Stimulated activated CD4-positive, alpha-beta T cell treated with anti-CD3 and anti-CD28 coated beads, Interleukin-2, amount 100 ng/mL, for 4 hours (primary cell): ENCODE measurements around the gene ARHGAP10.
A peak's percentile ranks its signal among the peaks of the same experiment; 100 is the strongest.

Experiments used
- DNase-seq: peaks from one replicate; pipeline ENCODE4 v3.0.0-alpha.2; 2020; ENCODE audit warnings: low read depth

ARHGAP10 gene, protein sequence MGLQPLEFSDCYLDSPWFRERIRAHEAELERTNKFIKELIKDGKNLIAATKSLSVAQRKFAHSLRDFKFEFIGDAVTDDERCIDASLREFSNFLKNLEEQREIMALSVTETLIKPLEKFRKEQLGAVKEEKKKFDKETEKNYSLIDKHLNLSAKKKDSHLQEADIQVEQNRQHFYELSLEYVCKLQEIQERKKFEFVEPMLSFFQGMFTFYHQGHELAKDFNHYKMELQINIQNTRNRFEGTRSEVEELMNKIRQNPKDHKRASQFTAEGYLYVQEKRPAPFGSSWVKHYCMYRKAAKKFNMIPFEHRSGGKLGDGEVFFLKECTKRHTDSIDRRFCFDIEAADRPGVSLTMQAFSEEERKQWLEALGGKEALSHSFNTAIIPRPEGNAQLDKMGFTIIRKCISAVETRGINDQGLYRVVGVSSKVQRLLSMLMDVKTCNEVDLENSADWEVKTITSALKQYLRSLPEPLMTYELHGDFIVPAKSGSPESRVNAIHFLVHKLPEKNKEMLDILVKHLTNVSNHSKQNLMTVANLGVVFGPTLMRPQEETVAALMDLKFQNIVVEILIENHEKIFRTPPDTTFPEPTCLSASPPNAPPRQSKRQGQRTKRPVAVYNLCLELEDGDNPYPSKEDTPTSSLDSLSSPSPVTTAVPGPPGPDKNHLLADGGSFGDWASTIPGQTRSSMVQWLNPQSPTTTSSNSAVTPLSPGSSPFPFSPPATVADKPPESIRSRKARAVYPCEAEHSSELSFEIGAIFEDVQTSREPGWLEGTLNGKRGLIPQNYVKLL

DNA sequence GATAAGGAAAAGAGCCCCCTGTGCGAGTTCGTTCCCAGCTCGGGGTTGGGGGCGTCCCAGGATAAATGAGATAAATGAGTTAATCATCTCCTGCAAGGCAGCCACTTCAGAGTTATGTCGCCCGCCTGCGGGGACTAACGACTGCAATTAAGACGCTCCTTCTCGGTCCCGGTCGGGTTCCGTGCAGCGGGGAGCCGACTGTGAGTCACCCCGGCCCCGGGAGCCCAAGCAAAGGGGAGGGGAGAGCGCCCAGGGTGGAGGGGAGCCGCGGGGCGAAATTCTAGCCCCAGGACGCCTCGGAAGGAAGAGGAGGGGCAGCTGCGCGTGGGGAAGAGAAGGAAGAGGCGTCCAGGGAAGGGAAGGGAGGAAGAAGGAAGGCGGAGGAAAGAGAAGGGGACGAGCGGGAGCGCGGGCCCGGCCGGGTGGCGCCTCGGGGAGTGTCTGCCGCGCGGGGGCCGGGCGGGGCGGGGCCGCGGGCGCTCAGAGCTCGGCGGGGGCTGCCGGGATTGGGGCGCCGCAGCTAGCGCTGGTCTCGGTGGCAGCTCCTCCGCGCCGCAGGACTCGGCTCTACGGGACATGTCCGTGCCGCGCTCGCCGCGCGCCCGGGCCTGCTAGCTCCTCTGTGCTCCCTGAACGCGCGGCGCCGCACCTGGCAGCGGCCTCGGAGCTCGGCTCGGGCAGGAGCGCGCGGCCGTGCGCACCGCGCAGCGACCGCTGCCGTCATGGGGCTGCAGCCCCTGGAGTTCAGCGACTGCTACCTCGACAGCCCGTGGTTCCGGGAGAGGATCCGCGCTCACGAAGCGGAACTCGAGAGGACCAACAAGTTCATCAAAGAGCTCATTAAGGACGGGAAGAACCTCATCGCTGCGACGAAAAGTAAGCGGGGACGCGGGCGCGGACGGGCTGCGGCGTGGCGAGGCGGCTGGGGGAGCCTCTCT is at the start of gene ARHGAP10:
ARHGAP10 (plus strand) TSS at position 509 of the 938 bp plus-strand sequence; CDS start at position 723, 214 bp downstream.
- DNase-seq = peak; percentile 66

DNA sequence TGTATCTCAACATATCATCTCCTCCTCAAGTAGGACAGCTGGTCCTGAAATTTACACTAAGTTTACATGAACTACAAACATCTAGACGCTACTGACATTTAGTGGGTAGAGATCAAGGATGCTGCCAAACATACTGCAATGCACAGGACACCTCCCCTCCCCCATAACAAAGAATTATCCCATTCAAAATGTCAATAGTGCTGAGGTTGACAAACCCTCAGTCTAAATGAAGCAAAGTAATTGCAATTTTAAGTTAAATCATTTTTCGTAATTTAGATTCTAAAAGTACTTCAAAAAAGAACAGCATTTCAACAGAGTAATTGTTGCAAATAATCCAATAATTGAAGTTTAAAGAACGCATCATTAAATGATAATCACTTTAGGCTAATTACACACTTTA is 49.1 kb upstream of the ARHGAP10 start:
- DNase-seq = no peak

DNA sequence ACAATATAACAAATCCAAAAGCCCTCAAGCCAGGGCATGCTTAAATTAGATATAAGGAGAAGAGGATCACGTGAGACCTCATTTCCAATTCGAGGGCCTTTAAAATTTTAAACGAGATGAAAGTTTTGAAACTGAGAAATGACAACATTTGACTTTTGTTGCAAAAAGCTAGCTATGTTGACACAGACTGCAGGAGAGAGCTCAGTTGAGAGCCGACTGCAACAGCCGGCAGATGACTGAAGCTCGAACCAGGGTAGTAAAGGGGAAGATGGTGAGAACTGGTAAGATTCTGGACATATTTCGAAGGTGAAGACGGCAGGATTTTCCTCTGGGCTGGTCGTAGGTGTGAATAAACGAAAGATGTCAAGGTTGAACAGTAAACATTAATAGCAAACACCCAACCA is 48.7 kb upstream of the ARHGAP10 start:
- DNase-seq = no peak

DNA sequence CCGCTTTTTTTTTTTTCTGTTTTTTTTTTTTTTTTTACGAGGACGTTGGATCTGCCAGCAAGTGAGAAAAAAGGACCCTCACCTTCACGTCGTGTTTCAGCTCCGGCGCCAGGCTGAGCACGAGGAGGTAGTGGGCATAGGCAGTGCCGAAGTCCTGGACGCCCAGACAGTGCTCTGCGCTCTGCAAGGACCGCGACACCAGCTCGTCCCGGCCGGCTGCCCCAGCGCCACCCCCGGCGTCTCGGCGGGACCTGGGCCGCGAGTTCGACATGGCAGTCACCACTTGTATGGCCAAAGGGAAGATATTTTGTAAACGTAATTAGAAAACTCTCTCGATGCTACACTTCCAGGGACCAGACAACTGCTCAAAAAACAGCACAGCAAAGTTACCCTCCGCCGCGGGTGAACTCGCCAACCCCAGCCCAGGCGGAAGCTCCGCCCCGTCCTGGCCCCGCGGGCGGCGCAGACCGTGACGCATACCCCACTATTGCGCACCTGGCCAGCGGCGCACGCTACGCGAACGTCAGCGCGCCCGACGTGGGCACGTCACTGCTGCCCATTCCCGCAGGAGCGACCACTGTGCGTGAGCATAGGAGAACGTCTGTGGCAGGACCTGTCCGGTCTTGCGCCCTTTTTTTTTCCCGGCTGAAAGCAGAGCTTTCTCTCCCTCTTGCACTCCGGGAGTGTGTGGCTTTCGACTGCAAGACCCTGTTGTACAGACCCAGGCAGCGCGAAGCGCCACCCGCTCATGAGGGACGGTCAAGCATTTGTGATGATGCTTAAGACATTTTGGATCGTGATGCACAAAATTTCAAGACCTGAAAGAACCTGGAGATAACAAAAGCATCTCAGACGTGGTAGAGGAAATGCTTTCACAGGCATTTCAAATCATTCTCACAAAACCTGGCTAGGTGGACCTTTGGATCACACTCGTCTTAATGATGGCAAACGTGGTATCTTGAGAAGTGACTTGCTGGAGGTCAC is 47.9 kb upstream of the ARHGAP10 start, which contains the start of gene PRMT9:
PRMT9 (minus strand) TSS at position 447 of the 984 bp plus-strand sequence; CDS start at position 271, 176 bp downstream.
- peak; percentile 81 for DNase-seq

DNA sequence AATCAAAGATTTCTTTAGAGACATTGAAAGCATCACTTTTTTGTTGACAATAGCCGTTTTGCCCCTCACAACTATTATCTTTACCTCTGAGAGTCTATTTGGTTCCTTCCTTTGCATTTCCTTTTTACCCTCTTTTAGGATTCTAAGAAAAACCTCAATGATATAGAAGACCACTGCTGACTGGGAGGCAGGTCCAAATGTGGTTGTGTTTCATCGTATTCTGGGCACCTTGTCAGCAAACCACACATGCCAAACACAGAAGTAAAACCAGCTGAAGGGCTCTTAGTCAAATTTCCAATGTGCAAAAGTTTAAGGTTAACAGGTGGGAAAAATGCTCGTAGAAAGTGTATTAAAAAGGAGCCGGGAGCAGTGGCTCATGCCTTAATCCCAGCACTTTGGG is 42.8 kb upstream of the ARHGAP10 start:
- DNase-seq = no peak

DNA sequence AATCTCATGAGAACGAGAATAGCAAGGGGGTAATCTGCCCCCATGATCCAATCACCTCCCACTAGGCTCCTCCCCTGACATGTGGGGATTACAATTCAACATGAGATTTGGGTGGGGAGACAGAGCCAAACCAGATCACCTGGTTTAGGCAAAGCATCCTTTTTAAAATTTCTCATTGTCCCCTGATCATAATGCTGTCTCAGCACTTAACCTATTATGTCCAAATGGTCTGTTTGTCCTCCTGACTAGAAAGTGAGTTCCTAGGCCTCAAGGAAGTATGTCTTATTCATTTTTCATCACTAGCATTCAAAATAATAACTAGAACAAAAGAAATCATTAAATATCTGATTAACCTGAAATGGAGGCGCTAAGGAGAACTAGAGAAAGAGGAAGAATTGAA is 40.1 kb upstream of the ARHGAP10 start:
- DNase-seq = no peak

DNA sequence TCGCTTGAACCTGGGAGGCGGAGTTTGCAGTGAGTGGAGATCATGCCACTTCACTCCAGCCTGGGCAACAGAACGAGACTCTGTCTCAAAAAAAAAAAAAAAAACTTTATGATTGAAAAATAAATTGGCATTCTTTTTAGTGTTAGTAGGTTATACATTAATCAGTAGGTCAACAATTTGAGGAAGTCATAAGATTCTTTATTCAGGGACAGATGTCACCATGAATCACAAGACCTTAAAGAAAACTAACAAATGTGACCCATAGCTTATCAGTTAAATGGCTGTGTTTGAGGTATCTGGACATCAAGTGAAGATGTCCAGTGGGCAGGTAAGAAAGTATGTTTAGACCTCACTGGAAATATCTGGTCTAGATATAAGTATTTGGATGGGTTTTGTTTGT is 38.7 kb upstream of the ARHGAP10 start:
- no peak for DNase-seq

DNA sequence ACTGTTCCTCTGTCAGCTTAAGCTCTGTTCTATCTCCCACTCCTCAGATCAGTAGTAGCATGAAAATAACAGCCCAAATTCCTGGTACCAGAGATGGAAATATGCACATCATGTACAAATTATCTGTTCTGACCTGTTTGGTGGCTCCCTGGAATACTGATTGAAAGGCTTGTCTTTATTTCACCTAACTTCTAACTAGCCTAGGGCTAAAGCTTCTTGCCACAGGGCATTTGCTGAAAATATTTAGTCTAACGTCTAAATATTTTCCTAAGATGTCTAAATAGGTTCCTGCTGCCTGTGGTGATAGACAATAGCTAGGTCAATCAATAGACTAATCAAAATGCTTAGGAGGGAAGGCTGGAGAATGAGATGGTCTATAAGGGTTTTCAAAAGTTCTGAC is 35.0 kb upstream of the ARHGAP10 start:
- no peak for DNase-seq

DNA sequence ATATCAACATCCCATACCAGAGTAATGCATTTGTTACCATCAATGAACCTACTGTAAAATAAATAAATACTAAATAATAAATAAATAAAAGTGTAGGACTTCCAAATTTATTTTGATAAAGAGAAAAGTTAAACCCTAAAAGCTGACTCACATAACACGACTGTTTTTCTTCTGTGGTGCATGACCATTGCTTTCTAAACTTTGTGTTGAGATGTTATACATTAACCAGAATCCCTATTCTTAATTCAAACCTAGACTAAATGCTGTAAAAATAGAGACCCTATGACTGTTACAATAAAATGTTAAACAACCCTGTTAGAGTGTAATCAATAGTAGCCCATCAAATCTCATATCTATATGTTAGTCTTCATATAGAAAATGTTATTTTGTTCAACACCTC is 27.0 kb upstream of the ARHGAP10 start:
- DNase-seq = no peak

DNA sequence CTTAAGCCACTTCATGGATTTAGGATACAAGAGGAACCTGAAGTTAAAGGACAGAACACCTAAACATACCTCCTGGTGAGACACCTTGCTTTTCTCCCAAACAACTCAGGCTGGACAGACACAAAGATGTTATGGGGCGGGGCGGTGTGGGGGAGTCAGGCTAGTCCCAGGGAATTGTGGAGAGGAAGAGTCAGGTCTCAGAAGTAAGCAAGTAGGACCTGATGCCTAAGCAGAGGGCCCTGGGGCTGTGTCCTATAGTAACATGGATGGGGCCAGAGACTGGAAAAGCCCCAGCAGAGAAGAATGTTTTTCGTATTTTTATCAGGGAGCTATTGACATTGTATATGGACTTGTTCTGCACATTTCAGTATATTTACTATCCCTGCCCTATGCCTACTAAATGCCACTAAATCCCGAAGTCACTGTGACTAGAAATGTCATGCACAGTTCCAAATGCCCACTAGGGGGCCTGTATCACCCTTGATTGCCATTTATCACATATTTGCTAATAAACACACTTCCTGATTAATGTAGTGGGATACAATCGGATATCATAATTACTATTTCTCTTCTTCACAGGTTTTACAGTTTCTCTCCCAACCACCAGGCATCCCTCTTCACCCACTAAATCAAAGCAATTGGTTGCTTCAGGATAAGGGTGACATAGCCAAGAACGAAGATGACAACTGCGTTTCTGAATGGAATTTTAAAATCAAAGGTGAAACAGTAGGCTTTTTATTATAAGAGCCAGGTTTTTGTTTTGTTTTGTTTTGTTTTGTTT is 23.8 kb upstream of the ARHGAP10 start:
- peak; percentile 32 for DNase-seq

DNA sequence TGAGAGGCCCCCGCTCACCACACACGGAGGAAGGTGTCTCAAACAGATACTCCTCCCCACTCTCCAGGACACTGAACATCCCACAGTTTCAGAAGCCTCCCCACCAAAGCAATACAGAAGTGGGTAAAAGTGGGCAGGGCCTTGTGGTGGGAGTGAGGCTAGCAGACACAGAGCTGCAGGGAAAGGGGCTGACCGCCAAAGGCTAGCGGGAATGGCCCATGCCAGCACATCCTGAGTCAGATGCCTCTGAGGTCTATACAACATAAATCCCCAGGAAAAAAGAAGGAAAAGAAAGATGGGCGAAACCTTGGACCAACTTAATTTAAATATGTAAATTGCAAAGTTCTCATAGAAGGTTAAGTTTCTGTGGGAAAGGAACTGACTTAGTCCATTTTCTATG is 21.9 kb upstream of the ARHGAP10 start:
- no peak for DNase-seq

DNA sequence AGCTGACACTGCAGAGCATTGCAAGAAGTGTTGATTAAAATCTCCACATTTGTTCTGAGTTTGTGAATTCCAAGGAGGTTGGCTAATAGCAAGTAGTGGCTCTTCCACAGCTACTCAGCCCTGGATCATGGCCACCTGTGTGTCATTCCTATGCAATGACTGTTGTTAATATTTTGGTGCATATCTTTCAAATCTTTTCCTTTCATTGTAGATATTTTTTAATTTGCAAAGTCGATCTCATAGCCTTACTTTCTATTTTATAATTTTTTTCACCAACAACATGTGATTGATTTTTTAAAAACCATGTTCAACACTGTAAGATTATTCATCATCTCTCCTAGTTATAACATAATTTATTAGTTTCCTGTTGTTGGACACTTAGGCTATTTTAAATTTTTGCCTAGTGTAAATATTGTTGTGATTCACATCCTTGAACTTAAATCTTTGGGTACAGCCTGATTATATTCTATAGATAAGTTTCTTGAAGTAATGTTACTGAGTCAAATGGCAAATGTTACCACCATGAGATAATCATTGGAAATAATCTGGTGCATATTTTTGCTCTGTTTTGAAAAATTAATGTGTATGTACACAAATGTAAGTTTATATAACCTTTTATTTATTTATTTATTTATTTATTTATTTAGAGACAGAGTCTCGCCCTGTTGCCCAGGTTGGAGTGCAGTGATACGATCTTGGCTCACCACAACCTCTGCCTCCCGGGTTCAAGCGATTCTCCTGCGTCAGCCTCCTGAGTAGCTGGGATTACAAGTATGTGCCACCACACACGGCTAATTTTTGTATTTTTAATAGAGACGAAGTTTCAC is 17.1 kb upstream of the ARHGAP10 start:
- no peak for DNase-seq

DNA sequence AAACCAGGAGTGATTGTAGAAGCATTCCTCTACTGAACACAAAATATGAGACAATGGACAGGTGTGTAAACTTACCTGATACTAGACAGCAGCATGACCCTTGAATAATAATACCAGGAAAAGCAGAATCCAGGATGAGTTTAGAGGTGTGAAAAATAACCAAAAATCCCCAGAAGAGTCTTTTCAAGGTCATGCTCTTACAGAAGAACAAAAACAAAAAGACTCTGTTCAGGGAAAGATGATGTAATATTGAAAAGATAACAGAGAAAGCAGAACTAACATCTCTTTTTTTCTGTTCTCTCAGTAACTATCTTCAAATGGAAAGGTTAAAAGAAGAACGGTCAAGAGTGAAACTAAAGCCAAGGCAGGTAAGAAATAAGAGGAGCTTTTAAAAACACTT is 14.0 kb upstream of the ARHGAP10 start:
- DNase-seq = no peak

DNA sequence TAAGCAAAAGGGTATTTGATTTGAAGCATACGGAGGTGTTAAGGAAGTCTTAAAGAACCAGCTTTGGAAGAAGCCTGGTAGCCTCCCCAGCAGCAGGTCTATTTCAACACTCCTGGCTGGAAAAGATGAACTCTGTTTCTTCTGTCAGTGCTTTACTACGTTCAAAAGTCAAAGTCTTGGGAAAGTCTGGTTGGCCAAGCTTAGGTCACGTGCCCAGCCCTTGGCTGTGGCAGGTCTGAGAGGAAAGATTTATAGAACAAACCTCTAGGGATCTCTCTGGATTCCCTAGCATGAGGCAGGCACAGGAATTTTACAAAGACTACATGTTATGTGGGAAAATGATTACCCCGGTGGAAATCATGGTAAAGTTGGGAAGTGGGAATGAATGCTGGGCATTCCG is 8.6 kb upstream of the ARHGAP10 start:
- no peak for DNase-seq

DNA sequence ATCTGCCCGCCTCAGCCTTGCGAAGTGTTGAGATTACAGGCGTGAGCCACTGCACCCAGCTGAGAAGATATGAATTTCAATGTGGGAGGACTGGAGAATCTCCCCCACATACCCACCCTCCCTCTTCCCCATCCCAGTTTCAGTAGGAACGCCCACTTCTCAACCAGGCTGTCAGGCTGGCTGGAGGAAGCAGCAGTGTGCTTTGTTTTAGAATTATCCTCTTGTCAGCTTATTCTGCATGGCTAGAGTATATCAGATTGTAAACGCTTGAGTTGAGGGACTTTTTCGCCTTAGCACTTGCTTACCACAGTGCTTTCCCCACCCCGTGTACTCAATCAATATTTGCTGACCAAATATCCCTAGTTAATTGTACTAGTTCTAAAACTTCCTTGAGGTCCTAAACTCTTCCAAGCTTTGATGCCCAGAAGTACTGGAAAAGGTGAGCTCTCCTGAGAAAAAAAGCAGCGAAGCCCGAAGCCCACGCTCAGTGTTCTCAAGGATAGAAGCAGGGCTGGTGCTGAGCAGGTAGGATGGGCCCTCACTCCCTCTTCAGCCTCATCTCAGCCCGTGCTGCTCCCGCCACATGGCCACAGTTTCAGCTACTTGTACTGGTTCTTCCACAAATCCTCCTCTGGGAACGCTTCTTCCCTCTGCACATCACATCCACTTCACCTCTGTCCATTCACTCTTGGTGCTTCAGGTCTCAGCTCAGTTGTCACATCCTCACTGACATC is 7.3 kb upstream of the ARHGAP10 start:
- no peak for DNase-seq

DNA sequence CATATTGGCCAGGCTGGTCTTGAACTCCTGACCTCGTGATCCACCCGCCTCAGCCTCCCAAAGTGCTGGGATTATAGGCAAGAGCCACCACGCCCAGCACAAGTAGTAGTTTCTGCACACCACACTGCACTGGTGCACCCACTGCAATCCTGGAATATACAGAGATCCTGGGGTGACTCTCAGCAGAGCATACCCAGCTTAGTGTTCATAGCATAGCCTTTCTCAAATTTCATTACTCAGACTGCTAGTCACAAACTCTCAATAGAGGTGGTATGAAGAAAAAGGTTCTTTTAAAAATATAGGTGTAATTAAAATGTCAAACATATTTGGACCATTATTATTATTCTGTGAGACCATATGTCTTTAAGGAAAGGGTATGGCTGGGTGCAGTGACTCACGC is 6.2 kb upstream of the ARHGAP10 start:
- DNase-seq = no peak

DNA sequence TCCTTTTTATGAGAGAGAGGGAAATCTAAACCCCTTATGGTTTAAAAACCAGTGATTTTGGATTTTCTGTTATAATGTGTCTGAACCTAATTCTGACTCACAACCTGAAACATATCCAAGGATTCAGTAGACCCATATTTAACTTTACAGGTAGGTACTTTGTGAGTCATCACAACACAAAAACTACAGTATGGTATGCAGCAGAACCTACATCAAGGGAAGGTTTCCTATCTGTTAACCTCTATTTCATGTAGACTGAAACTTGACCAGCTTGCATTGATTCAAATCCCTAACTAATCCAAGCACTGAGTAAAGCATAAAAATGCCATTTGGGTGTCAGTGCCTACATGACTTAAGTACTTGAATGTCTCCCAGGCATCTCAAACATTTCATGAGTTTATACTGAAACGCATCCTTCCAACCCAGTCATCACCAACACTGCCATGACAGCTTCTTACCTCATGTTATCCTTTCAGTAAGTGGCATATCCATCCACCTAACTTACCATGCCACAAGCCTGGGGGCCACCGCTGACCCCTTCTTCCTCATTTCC is 4.3 kb upstream of the ARHGAP10 start:
- no peak for DNase-seq

DNA sequence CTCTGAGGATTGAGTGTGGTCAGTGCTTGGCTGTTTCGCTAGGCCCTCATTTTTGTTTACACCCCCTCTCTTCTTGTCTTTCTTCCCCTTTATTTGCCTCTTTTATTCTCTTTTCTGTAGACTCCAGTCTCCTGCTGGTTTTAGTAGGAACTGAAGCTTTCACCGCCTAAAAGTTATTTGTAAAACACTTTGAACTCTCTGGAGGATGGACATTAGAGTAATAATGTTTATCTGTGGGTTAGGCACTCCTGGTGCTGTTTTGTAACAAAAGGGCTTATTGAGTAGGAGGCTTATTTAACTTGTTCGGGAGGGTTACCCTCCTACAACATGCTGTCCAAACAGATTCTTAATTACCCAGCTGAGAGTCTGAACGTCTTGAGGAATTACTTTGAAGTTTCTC is 1.6 kb upstream of the ARHGAP10 start:
- DNase-seq = no peak
